ENCODE data around the gene UVRAG.

DNA sequence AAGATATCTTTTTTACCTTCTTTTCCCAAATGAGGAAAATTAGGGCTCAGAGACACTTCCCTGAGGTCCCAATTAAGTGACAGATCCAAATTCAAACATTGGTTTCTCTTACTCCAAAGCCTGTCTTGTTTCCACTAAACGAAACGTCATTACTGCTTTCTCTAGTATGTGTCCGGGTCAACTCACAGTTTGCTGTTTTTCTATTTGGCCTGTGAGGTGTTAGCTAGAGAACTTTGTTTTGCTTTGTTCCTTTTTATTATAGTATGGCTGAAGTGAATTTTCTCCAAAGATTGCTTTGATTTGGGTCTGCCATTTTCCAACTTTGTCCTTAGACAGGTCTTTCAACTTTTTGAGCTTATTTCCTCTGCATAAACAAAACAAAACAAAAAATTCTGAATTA is 179.6 kb downstream of the UVRAG start:
- TF ChIP-seq, protein P1, sequence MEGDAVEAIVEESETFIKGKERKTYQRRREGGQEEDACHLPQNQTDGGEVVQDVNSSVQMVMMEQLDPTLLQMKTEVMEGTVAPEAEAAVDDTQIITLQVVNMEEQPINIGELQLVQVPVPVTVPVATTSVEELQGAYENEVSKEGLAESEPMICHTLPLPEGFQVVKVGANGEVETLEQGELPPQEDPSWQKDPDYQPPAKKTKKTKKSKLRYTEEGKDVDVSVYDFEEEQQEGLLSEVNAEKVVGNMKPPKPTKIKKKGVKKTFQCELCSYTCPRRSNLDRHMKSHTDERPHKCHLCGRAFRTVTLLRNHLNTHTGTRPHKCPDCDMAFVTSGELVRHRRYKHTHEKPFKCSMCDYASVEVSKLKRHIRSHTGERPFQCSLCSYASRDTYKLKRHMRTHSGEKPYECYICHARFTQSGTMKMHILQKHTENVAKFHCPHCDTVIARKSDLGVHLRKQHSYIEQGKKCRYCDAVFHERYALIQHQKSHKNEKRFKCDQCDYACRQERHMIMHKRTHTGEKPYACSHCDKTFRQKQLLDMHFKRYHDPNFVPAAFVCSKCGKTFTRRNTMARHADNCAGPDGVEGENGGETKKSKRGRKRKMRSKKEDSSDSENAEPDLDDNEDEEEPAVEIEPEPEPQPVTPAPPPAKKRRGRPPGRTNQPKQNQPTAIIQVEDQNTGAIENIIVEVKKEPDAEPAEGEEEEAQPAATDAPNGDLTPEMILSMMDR (IDR thresholded peaks at IDR 0.05), result no peak
- no peak for TF ChIP-seq EZH2phosphoT487 (IDR thresholded peaks at IDR 0.05)

Measured in neural progenitor cell (in vitro differentiated cells).